GM10847 (cell line): ENCODE results near the gene DNAJC9.

Experiments
- POLR2A ChIP-seq: IDR thresholded peaks from 2 replicates; pipeline ENCODE4 v1.6.1; 2011; ENCODE audit not compliant: insufficient read length; ENCODE audit errors: extremely low read depth

The DNAJC9 gene

GRCh38 chr10:73217628-73218027 is 29.4 kb downstream of the DNAJC9 start:
- no peak for TF ChIP-seq POLR2A

DNA sequence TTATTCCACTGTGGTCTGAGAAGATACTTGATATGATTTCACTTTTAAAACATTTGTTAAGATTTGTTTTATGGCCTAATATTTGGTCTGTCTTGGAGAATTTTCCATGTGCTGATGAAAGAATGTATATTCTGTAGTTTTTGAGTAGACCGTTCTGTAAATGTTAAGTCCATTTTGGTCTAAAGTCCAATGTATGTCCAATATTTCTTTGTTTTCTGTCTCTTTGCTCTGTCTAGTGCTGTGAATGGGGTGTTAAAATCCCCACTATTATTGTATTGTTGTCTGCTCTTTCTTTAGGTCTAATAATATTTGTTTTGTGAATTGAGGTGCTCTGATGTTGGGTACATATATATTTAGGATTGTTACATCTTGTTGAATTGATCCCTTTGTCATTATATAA is 31.3 kb downstream of the DNAJC9 start:
- TF ChIP-seq POLR2A = no peak

GRCh38 chr10:73211106-73211811 is 35.8 kb downstream of the DNAJC9 start:
- TF ChIP-seq POLR2A = no peak

GRCh38 chr10:73210395-73211105 is 36.5 kb downstream of the DNAJC9 start:
- no peak for TF ChIP-seq POLR2A

GRCh38 chr10:73209705-73210104 is 37.4 kb downstream of the DNAJC9 start:
- TF ChIP-seq POLR2A = no peak

DNA sequence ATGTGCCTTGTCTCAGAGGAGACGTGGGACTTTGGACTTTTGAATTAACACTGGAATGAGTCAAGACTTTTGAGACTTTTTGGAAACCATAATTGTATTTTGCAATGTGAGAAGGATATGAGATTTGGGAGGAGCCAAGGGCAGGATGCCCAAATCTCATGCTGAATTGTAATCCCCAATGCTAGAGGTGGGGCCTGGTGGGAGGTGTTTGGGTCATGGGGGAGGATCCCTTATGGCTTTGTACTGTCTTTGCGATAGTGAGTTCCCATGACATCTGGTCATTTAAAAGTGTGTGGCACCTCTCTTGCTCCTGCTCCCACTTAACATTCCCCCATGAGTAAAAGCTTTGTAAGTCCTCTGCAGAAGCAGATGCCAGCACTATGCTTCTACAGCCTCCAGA is 39.2 kb downstream of the DNAJC9 start:
- TF ChIP-seq POLR2A = no peak

- TF ChIP-seq POLR2A = no peak
These were observed 40.7 kb downstream of the DNAJC9 start for GRCh38 chr10:73206385-73206784.

DNA sequence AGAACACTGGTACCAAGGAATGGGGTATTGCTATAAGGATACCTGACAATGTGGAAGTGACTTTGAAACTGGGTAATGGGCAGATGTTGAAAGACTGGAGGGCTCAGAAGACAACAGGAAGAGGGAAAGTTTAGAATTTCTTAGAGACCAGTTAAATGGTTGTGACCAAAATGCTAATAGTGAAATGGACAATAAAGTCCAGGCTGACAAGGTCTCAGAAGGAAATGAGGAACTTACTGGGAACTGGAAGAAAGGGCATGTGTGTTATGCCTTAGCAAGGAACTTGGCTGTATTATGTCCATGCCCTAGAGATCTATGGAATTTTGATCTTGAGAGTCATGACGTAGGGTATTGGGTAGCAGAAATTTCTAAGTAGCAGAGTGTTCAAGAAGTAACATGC is 41.2 kb downstream of the DNAJC9 start:
- TF ChIP-seq POLR2A = no peak

DNA sequence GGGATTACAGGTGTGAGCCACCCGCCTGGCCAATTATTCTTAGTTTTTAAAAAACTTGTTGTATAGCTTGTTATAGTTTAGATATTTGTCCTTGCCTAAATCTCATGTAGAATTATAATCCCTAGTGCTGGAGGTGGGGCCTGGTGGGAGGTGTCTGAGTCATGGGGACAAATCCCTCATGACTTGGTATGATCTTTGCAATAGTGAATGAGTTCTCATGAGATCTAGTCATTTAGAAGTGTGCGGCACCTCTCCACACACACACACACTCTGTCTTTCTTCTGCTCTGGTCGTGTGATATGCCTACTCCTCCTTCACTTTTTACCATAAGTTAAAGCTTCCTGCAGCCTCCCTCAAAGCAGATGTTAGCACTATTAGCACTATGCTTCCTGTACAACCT is 42.0 kb downstream of the DNAJC9 start:
- TF ChIP-seq POLR2A = no peak
